HepG2 (cell line): ENCODE data around the gene CTDNEP1.

ENCODE experiments used
- RAD21 ChIP-seq: fragments of 450-650 bp; formaldehyde crosslinking; IDR thresholded peaks from 2 replicates; pipeline ENCODE4 v1.5.0; 2020; ENCODE audit warnings: mild to moderate bottlenecking
- RFX1 ChIP-seq: fragments of 450-650 bp; IDR thresholded peaks from 2 replicates; pipeline ENCODE4 v1.6.1; 2017

GRCh38 chr17:7261379-7262191, 10.1 kb upstream of the CTDNEP1 start:
- no peak for TF ChIP-seq RAD21 (CRISPR knock-in tag)
- TF ChIP-seq RFX1: no peak
